ENCODE data around the gene TP53BP1.

- TF ChIP-seq POLR2A (IDR thresholded peaks at IDR 0.05; ENCODE audit: low read length) (no peak), GATA1 (IDR thresholded peaks at IDR 0.05; ENCODE audit: low read depth, low read length) (no peak)
These were observed 109.9 kb downstream of the TP53BP1 start for GRCh38 chr15:43383070-43383469.

Measured in erythroblast (primary cell).